Activated CD8-positive, alpha-beta memory T cell treated with anti-CD3 and anti-CD28 coated beads, Interleukin-2, amount 10 ng/mL, durations not matched to agents 7 days and 5 days (primary cell): Measurements from ENCODE around the gene MLH1. TPM values are rescaled to one million over a fixed set of nuclear protein-coding genes. Genes with fewer than 3 reads are reported as not detected.
"Not testable (repeated sequence)": the region's sequence is repeated elsewhere in the genome, so short reads cannot be mapped to it uniquely, and the experiment has no call there.

Experiments
- ATAC-seq: fragments of 150-1000 bp; cut with Tn5 transposase; one replicate; pipeline ENCODE4 v1.10.0; 2021; ENCODE audit warnings: moderate library complexity
- CTCF ChIA-PET: fragments of 350-600 bp; sonication (Branson Sonifier 250); formaldehyde crosslinking; loops from one replicate; lab custom pipeline; 2021; ENCODE audit warnings: antibody characterized with exemption; lab: Charles Lee
- DNase-seq: peaks from one replicate; pipeline ENCODE4 v3.0.0-alpha.2; 2020
- H3K27ac Mint-ChIP-seq: one replicate; pipeline ENCODE4 v1.8.0; 2021; ENCODE audit warnings: mild to moderate bottlenecking, mixed read lengths
- H3K27me3 Mint-ChIP-seq: one replicate; pipeline ENCODE4 v1.8.0; 2021; ENCODE audit warnings: mixed read lengths
- H3K36me3 Mint-ChIP-seq: one replicate; pipeline ENCODE4 v1.8.0; 2021; ENCODE audit warnings: mild to moderate bottlenecking, mixed read lengths
- H3K4me1 Mint-ChIP-seq: one replicate; pipeline ENCODE4 v1.8.0; 2021; ENCODE audit warnings: mixed read lengths
- H3K4me3 Mint-ChIP-seq: one replicate; pipeline ENCODE4 v1.8.0; 2021; ENCODE audit warnings: mild to moderate bottlenecking, moderate library complexity, mixed read lengths
- H3K9me3 Mint-ChIP-seq: one replicate; pipeline ENCODE4 v1.8.0; 2022; ENCODE audit warnings: low read depth, mixed read lengths
- total RNA-seq, 2 experiments: library from RNA; stranded (reverse); gene quantifications; one replicate each; pipeline ENCODE4 v1.2.3, GENCODE V29; 2021

The MLH1 gene
- total RNA-seq, 2 experiments from 2014 or later, result 65.3 to 71.8 TPM

- Mint-ChIP-seq H3K27ac (no peak overlapping the region), H3K9me3 (no peaks in the 10 kb centered on the region)
These were observed 32.8 kb upstream of the MLH1 start for GRCh38 chr3:36960502-36960901.

GRCh38 chr3:36963008-36963407 is 30.3 kb upstream of the MLH1 start:
- CTCF ChIA-PET, H3K9me3 Mint-ChIP-seq, H3K27me3 Mint-ChIP-seq, ATAC-seq, H3K36me3 Mint-ChIP-seq, DNase-seq, H3K27ac Mint-ChIP-seq, H3K4me3 Mint-ChIP-seq: not testable (repeated sequence)
- peaks cover 14% of the 10 kb centered on the region for H3K4me1 Mint-ChIP-seq

More at GRCh38 chr3:36960502-36960901, 32.8 kb upstream of the MLH1 start:
- CTCF ChIA-PET, result interaction anchor here (1.1 to 6.7 kb wide), 7 partner anchors 9 to 231 kb away, joined by 3 to 65 read pairs (median 8); no protein-coding TSS in a partner anchor
- peaks cover 16% of the 10 kb centered on the region for H3K4me1 Mint-ChIP-seq
- no peaks in the 10 kb centered on the region for H3K27me3 Mint-ChIP-seq
- H3K36me3 Mint-ChIP-seq, result no peaks in the 10 kb centered on the region
- no peak for ATAC-seq
- H3K4me3 Mint-ChIP-seq, result no peak overlapping the region
- no peak for DNase-seq

GRCh38 chr3:36964331-36964730 is 29.0 kb upstream of the MLH1 start:
- peaks cover 10% of the 10 kb centered on the region for H3K4me1 Mint-ChIP-seq
- H3K4me3 Mint-ChIP-seq, result no peak overlapping the region
- ATAC-seq (no peak), DNase-seq (no peak)
- CTCF ChIA-PET, result no interaction called here
- no peak overlapping the region for H3K27ac Mint-ChIP-seq
- no peaks in the 10 kb centered on the region for H3K9me3 Mint-ChIP-seq
- no peaks in the 10 kb centered on the region for H3K27me3 Mint-ChIP-seq
- no peaks in the 10 kb centered on the region for H3K36me3 Mint-ChIP-seq

- peaks cover 11% of the 10 kb centered on the region for H3K4me1 Mint-ChIP-seq
- H3K9me3 Mint-ChIP-seq, result no peaks in the 10 kb centered on the region
- H3K4me3 Mint-ChIP-seq, result no peak overlapping the region
- no peaks in the 10 kb centered on the region for H3K27me3 Mint-ChIP-seq
- H3K27ac Mint-ChIP-seq, result no peak overlapping the region
- DNase-seq (no peak), ATAC-seq (no peak)
- no peaks in the 10 kb centered on the region for H3K36me3 Mint-ChIP-seq
- CTCF ChIA-PET, result no interaction called here
These were observed 28.5 kb upstream of the MLH1 start for GRCh38 chr3:36964817-36965216.

- no peak overlapping the region for H3K4me3 Mint-ChIP-seq
- peaks cover 15% of the 10 kb centered on the region for H3K4me1 Mint-ChIP-seq
- no peak overlapping the region for H3K27ac Mint-ChIP-seq
- H3K9me3 Mint-ChIP-seq, result no peaks in the 10 kb centered on the region
- no peaks in the 10 kb centered on the region for H3K36me3 Mint-ChIP-seq
- DNase-seq (no peak), ATAC-seq (no peak)
- H3K27me3 Mint-ChIP-seq, result no peaks in the 10 kb centered on the region
- CTCF ChIA-PET, result no interaction called here
These were observed 27.9 kb upstream of the MLH1 start for GRCh38 chr3:36965440-36965839.

- H3K4me1 Mint-ChIP-seq, result peaks cover 29% of the 10 kb centered on the region
- CTCF ChIA-PET, result interaction anchor here (1.1 to 2.2 kb wide), 4 partner anchors 9 to 20 kb away, joined by 3 to 11 read pairs (median 6); no protein-coding TSS in a partner anchor
- no peaks in the 10 kb centered on the region for H3K27me3 Mint-ChIP-seq
- ATAC-seq, result no peak
- no peaks in the 10 kb centered on the region for H3K9me3 Mint-ChIP-seq
- DNase-seq, result no peak
- H3K36me3 Mint-ChIP-seq, result peaks cover 5% of the 10 kb centered on the region
- no peak overlapping the region for H3K4me3 Mint-ChIP-seq
- H3K27ac Mint-ChIP-seq, result no peak overlapping the region
These were observed 24.2 kb upstream of the MLH1 start for GRCh38 chr3:36969085-36969484.

- H3K4me1 Mint-ChIP-seq, result peaks cover 27% of the 10 kb centered on the region
- CTCF ChIA-PET, result interaction anchor here (0.9 to 2.2 kb wide), 6 partner anchors 10 to 26 kb away, joined by 3 to 11 read pairs (median 6); partner anchors contain the start of genes EPM2AIP1 and MLH1
- ATAC-seq (peak; percentile 94), DNase-seq (peak; percentile 62)
- no peak overlapping the region for H3K27ac Mint-ChIP-seq
- H3K36me3 Mint-ChIP-seq, result peaks cover 8% of the 10 kb centered on the region
- no peaks in the 10 kb centered on the region for H3K9me3 Mint-ChIP-seq
- H3K4me3 Mint-ChIP-seq, result no peak overlapping the region
- no peaks in the 10 kb centered on the region for H3K27me3 Mint-ChIP-seq
These were observed 23.5 kb upstream of the MLH1 start for GRCh38 chr3:36969540-36970432.

GRCh38 chr3:36972163-36972562 is 21.2 kb upstream of the MLH1 start:
- Mint-ChIP-seq H3K4me1 (peaks cover 26% of the 10 kb centered on the region), H3K36me3 (peaks cover 16% of the 10 kb centered on the region), H3K27ac (no peak overlapping the region), H3K9me3 (no peaks in the 10 kb centered on the region), H3K4me3 (no peak overlapping the region), H3K27me3 (no peaks in the 10 kb centered on the region)
- no peak for DNase-seq
- CTCF ChIA-PET, result interaction anchor here (0.9 to 1.7 kb wide), 3 partner anchors 14 to 18 kb away, joined by 3 to 4 read pairs (median 3); no protein-coding TSS in a partner anchor
- ATAC-seq, result no peak

GRCh38 chr3:36973139-36973538 is 20.2 kb upstream of the MLH1 start:
- CTCF ChIA-PET, result interaction anchor here (0.8 to 1.6 kb wide), 4 partner anchors 13 to 16 kb away, joined by 4 to 7 read pairs (median 4); no protein-coding TSS in a partner anchor
- no peak for DNase-seq
- peaks cover 26% of the 10 kb centered on the region for H3K4me1 Mint-ChIP-seq
- H3K27ac Mint-ChIP-seq, result no peak overlapping the region
- no peak for ATAC-seq
- no peaks in the 10 kb centered on the region for H3K27me3 Mint-ChIP-seq
- peaks cover 18% of the 10 kb centered on the region for H3K36me3 Mint-ChIP-seq
- H3K9me3 Mint-ChIP-seq, result no peaks in the 10 kb centered on the region
- no peak overlapping the region for H3K4me3 Mint-ChIP-seq

GRCh38 chr3:36981006-36981405 is 12.3 kb upstream of the MLH1 start:
- no peak overlapping the region for H3K27ac Mint-ChIP-seq
- H3K27me3 Mint-ChIP-seq, result no peaks in the 10 kb centered on the region
- DNase-seq, result no peak
- peaks cover 8% of the 10 kb centered on the region for H3K9me3 Mint-ChIP-seq
- no peak for ATAC-seq
- peaks cover 62% of the 10 kb centered on the region for H3K36me3 Mint-ChIP-seq
- peaks cover 3% of the 10 kb centered on the region for H3K4me1 Mint-ChIP-seq
- CTCF ChIA-PET, result no interaction called here
- H3K4me3 Mint-ChIP-seq, result no peak overlapping the region

GRCh38 chr3:36988356-36988755 is 5.0 kb upstream of the MLH1 start:
- Mint-ChIP-seq H3K27ac (peak overlapping the region; percentile 11), H3K4me3 (peak overlapping the region; percentile 67), H3K4me1 (peaks cover 38% of the 10 kb centered on the region), H3K9me3 (no peaks in the 10 kb centered on the region), H3K36me3 (peaks cover 74% of the 10 kb centered on the region), H3K27me3 (no peaks in the 10 kb centered on the region)
- CTCF ChIA-PET, result interaction anchor here (0.9 to 2.6 kb wide), 5 partner anchors 9 to 225 kb away, joined by 3 to 15 read pairs (median 4); no protein-coding TSS in a partner anchor
- DNase-seq, result no peak
- no peak for ATAC-seq

GRCh38 chr3:36989005-36989404 is 4.3 kb upstream of the MLH1 start:
- Mint-ChIP-seq H3K4me1 (peaks cover 38% of the 10 kb centered on the region), H3K4me3 (no peak overlapping the region), H3K9me3 (no peaks in the 10 kb centered on the region), H3K27ac (peak overlapping the region; percentile 55), H3K36me3 (peaks cover 67% of the 10 kb centered on the region), H3K27me3 (no peaks in the 10 kb centered on the region)
- CTCF ChIA-PET, result interaction anchor here (0.6 to 2.6 kb wide), 7 partner anchors 8 to 225 kb away, joined by 3 to 15 read pairs (median 3); no protein-coding TSS in a partner anchor
- ATAC-seq (no peak), DNase-seq (no peak)

- peaks cover 38% of the 10 kb centered on the region for H3K4me1 Mint-ChIP-seq
- no peaks in the 10 kb centered on the region for H3K27me3 Mint-ChIP-seq
These were observed 3.8 kb upstream of the MLH1 start for GRCh38 chr3:36989568-36989967.

More at GRCh38 chr3:36989568-36989967, 3.8 kb upstream of the MLH1 start:
- DNase-seq (no peak), ATAC-seq (no peak)
- CTCF ChIA-PET, result interaction anchor here (0.7 to 2.6 kb wide), 6 partner anchors 17 to 224 kb away, joined by 3 to 15 read pairs (median 4); no protein-coding TSS in a partner anchor
- Mint-ChIP-seq H3K27ac (peak overlapping the region; percentile 55), H3K9me3 (no peaks in the 10 kb centered on the region), H3K36me3 (peaks cover 66% of the 10 kb centered on the region), H3K4me3 (no peak overlapping the region)
